HG02870 (cell line): Measurements from ENCODE around the gene KCNJ10.
"Not testable (repeated sequence)": the region's sequence is repeated elsewhere in the genome, so short reads cannot be mapped to it uniquely, and the experiment has no call there.

ENCODE experiments used
- ATAC-seq: cut with Tn5 transposase; IDR thresholded peaks from one replicate; pipeline ENCODE4 v1.9.1; 2021; ENCODE audit warnings: mild to moderate bottlenecking, moderate library complexity; ENCODE audit not compliant: unreplicated experiment

The KCNJ10 gene

DNA sequence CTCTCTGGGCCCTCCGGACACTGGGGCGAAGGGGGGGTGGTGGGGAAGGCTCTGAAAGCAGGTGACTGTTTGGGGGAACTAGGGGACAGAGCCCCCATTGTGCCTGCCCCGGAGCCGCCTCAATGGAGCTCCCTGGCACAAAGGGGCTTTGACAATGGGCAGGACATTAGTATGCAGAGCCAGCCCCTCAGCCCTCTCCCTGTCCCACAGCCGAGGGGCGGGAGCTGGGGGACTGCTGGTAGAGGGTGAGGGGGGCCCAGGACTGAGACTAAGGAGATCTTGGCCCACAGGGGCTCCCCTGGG, 7.8 kb downstream of the KCNJ10 start:
- ATAC-seq, result no peak

DNA sequence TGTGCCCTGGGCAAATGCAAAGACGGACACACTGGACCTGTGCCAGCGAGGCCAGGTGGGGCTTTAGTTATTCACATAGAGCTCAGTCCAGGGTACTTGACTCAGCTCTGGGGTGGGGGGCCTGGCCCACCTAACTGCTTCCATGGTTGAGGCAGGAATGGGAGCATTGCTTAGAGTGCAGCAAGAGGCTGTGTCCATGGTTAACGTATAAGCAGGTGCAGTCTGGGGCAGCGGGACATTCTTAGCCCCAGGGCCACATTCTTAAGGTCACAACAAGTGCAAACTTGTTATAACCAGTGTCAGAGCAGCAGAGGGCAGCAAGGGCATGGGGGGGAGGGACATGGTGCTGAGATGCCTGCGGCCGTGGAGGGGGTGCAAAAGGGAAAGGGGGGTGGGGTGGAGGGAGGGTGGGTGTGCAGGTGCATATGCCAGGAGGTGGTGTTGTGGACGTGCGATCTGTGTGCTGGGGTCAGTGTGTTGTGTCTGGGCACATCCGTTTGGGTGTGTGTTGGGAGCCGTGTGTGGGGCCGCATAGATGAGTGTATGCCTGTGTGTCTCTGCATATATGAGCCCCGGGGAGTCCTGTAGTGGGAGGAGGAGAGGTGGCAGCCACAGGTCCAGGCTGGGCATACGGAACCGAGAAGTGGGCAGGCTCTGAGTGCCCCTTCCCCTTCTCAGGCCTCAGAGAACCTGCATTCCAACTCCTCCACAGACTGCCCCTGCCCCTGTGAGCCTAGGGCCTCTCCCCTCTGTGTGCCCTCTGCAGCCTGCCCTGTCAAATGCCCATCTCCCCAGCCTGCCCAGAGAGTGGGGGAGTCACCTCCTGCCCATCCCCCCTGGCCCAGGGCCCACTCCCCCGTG, 8.4 kb downstream of the KCNJ10 start:
- no peak for ATAC-seq

DNA sequence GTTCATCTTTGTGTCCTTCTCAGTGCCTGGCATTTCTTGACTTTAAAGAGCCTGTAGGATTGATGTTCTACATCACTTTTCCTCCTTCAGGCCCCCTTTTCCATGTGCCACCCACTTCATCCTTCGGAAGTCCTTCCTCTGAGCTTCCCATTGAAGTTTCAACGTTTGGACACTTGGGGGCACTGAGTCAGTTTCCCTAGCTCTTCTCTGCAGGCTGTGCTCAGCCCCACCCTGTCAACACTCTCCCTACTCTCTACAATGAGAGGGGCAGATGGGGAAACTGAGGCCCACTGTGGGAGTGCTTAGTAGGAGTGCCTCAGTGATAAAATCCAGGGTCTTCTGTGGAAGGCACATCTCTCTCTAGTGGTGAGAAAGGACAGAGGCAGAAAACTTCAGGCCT, 11.9 kb downstream of the KCNJ10 start:
- ATAC-seq, result no peak

DNA sequence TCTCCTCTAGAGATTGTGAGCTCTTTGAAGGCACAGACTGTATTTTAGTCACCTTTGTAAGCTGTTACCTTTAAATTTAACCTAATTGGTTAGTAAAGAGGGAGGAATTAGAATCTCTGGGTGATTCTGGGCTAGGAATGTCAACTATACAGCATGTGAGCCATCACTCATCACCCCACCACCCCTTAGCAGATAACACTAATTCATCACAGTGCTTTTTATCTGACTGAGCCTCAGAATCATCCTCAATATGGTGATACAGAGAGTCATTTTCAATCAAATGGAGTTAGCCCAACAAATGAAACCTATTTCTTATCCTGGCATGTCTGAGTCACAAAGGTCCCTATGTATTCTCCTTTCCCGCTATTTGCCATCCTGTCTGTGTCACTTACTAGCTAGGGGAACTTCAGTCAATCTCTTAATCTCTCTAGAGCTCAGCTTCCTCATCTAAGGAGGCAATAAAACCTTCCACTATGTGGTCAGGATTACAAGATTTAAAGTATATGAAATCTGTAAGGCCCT, 13.3 kb downstream of the KCNJ10 start:
- no peak for ATAC-seq

DNA sequence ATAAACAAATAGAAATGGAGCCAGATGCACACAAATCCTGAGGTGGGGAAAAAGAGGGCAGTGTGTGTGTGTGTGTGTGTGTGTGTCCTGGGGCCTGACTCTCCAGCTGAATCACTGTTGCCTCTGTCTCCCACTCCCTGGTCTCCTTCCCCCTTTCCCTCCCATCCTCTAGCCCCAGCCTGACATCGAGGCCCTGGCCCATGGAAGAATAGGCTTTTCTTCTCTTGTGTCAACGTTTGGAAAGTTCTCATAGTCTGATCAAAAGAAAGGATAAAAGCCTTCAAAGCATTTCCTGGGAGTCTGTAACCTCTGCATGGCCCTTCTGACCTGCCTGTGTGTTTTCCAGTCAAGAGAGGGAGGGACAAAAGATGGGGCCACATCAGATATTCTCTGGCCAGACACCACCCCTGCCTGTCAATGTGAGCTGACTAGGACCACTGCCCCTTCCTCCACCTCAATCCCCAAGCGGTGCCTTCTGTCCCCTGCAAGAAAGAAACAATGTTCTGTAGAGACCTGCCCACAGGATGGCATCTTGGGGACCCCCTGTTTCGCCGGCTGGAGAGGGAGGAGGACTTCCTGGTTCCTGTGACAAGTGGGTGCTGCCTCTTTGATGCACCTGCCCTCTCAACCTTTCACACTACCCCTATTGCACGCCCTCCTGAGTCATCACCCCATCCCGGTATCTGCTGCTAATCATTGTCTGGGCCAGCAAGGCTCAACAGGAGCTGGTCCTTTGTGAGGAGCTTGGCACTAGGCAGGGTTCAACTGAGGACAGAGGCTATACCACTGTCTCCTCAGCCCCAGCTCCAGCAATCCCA, 16.2 kb downstream of the KCNJ10 start:
- no peak for ATAC-seq

DNA sequence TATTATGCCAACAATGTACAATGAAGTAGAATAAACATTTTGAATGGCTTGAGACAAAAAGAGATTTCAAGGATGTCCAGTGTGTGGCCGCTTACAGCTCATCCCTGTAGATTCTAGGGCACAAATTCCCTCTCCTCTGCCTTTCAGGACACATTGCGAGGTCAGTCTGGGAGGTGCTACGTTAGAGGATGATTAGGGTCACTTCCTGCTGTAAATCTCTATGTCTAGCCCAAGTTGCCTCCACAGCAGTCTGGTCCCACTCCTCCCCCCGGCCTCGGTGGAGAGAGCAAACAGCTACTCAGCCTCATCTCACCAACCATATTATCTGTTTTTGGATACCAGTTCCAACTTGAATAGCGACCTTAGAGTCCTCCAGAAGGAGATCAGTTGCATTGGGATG, 17.0 kb downstream of the KCNJ10 start:
- no peak for ATAC-seq

DNA sequence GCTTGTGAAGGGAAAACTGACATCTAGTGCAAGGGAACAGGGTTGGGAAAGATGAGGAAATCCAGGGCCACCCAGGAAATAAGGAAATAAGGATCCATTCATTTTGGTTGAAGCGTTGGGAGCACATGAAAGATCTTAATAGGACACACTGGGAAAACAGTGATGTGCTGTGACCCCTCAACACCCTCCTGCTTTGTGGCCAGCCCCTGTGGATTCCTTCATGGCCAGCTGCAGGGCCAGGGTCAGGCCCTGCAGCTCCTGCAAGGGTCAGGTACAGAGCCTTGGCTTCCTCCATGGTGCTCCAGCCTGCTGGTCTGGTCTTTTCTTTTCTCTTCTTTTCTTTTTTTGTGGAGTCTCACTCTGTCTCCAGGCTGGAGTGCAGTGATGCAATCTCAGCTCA, 19.3 kb downstream of the KCNJ10 start:
- no peak for ATAC-seq

DNA sequence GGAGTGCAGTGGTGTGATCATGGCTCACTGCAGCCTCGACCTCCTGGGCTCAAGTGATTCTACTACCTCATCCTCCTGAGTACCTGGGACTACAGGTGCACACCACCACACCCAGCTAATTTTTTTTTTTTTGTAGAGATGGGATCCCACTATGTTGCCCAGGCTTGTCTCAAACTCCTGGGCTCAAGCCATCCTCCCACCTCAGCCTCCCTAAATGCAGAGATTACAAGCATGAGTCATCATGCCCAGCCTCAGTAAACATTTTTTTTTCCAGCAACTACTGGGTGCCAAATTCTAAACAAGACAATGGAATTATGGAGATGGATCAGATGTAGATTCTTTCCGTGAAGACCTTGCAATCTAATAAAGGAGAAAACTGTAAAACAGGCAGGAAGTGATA, 19.8 kb downstream of the KCNJ10 start:
- not testable (repeated sequence) for ATAC-seq

DNA sequence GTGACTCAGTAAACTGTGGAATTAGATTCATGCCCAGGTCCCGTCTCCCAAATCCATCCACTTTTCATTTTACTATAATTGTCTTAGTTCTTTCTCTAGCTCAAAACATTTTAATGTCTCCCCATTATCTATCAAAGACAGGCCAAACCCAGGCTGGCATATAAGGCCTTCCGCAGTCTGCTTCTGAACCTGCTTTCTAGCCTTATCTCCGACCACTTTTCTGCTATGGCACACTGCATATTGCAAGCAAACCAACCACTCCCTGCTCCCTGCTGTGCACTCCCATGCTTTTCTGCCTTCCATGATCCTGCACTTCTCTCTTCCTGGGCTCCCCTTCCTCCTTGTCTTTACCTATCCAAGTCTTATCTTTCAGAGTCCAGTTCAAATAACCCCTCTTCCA, 20.9 kb downstream of the KCNJ10 start:
- no peak for ATAC-seq

DNA sequence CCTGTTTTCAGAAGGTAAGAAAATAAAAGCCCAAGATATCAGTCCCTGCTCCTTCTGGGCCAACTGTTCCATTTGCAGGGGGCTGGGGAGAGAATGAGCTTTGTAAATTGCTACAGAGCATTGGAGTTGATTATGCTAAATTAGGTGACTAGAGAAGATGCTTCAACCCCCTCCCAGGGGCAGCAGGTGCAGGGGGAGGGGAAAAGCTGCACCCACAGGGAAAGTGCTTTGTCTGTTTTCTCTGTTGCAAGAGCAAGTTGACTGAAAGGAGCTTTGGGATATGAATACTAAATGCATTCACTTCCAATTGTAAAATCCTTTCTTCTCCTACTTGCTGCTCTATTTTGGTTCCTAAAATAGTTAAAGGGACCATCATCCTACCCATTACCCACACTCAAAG, 21.6 kb downstream of the KCNJ10 start:
- ATAC-seq, result no peak

DNA sequence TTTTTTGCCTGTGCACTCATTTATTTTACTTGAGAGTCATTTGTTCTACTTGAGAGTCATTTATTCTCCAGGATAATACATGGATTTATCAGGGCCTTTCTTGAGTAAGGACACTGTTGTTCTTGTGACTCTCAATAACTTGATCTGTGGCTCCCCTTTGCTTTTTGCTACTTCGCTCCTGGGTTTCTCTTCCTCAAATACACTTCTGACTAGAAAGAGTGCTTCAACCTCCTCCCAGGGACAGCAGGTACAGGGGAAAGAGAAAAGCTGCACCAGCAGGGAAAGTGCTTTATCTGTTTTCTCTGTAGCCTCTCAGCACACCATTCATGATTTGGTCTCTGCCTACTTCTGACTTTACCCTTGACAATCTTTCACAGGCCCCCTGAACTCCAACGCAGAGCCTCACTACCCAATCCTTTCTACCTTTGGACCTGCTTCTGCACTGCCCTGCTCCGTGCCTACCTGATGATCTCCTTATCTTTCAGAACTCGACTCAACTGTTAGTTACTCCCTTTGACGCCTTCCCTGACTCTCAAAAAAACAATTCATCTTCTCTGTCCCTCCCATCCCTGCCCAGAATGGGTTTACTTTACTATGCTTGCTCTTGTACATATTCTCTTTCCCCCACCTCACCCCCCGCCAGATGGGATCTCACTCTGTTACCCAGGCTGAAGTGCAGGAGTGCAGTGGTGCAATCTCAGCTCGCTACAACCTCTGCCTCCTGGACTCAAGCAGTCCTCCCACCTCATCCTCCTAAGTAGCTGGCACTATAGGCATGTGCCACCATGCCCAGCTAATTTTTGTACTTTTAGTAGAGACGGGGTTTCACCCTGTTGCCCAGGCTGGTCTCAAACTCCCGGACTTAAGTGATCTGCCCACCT, 22.6 kb downstream of the KCNJ10 start:
- ATAC-seq, result no peak

DNA sequence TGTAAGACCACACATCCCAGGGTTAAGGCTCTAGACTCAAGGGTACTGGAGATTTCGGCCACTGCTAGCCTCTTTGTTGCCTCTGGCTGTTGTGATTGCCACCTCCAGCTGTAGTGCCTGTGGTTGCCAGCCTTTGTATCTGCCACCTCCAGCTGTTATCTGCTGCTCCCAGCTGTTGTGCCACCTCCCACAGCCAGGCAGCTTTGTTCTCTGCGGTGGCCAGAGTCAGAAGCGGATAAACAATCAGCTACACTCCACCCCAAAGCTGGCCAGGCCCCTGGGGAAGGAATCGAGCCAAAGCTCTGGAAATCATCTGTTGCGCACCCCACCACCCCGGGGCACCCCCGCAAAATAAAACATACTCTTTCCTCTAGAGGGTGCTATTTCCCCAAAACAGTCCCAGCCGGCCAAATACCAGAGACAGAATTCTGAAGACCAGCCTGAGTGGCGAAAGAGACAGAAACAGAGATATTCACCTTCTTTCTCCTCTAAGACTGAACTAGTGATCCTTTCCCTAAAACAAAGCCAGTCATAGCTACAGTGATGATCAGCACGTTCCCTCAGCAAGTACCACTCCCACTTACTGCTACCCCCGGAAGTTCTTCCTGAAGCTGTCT, 23.4 kb downstream of the KCNJ10 start:
- ATAC-seq, result no peak

DNA sequence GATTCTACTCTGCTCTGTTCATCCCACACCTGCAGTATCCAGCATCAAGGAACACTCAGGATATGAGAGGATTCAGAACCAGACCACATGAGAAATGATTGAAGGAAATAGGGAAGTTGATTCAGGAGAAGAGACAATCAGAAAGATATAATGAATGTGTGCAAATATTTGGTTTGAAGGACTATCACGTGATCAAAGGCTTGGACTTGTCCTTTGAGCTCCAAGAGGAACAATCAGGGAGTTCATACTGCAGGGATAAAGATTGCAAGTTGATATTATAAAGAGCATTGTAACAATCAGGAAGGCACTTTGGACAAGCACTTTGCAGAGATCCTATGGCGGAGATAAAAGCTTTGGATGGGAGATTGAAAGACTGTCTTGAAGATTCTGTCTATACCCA, 24.3 kb downstream of the KCNJ10 start:
- no peak for ATAC-seq

DNA sequence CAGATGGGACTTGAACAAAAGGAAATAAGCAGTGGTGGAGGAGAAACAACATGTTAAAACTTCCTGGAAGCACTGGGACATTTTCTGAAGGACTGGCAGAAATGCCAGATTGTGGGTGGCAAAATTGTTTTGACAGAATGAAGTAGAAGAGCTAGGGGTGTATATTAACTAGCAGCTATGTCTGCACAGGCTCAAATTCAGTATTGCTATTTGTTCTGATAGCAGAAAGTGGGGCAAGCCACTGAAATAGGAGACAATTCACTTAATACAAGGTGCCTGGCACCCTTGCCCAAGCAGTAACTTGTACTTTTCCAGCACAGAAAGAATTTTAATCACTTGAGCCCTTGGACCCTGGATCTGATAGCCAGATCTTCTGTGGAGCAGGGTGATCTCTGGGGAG, 26.4 kb downstream of the KCNJ10 start:
- ATAC-seq, result no peak

DNA sequence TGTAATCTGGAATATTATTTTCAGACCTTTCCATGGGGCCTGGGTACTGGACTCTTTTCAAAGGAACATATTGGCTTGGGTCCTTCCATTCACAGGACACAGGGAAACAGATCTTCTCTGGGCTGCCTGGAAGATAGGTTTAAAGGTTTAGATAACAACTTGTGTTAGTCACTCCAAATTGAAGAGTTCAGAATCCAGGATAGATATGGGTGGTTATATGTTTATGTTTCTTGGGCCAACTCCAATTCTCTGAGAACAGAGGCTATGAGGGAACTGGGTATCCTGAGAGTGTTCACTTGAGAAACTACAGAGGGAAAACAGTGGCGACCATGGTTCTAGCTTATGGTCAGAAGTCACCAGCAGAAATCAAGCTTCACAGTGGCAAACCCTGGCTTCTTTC, 29.5 kb downstream of the KCNJ10 start:
- no peak for ATAC-seq

DNA sequence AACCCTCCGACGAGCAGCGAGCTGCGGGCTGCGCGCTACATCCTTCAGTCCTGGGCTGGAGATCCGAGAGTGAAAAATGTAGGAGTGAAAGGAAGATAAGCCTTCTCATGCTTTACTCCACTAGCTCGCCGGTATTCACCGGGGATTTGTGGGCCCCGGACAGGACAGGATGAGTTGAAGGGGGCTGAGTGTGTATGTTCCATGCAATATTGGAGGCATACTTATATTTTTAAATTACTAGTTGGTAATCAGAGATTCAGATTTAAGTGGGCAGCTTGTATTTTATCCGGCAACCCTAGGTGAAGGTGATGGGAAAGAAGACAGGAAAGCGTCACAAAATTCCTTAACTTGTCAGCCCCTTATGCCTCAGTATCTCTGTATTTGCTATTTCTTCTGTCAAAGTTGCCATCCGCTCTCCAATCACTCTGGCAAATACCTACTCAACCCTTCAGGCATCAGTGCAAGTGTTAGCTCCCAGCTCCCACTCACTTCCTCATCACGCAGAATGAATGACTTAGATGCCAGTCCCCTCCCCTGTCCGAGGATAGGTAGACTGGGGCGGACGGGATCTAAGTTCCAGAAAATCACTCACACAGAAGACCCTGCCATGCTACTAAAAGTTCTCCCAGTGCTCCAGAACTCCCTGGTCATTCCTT, 37.7 kb downstream of the KCNJ10 start:
- peak; percentile 16 for ATAC-seq

DNA sequence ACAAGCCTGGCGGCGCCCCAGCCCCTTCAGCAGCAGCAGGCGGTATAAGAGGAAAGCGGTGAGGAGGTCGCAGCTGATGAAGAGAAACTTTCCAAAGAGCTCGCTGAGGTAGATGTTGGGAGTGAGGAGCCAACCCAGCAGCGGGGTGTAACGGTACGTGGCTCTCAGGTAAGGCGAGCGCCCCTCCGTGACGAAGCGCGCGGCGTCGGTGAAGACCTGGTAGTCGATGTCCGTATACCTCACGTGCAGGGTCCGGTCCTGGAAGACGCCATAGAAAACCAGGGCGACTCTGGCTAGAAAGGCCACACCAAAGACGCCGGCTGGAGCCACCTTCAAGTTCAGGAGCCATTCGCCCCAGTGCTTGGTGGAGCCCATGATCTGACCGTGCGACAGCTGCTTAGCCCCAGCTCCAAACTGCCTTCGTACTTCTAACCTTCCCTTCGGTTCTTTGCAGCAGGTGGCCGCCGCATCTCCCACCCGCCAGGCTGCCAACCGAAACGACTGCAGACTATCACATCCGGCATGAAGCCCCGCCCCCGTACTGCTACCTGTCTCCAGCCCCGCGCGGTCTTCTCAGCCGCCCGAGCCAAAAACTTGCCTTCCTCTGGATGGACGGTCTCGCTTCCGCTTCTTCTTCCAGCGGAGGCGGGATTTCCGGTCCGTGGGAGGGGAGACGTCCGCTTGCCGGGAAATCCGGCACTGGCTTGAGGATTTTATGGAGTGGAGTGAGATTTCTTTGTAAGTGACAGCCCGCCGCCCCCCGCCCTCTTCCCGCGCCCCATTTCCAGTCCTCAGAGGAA, 38.4 kb downstream of the KCNJ10 start, which contains the start of gene PIGM:
Gene PIGM (minus strand): TSS at position 626 of the 800 bp plus-strand sequence. CDS start 251 bp downstream, at position 375.
- ATAC-seq, result peak; percentile 89

DNA sequence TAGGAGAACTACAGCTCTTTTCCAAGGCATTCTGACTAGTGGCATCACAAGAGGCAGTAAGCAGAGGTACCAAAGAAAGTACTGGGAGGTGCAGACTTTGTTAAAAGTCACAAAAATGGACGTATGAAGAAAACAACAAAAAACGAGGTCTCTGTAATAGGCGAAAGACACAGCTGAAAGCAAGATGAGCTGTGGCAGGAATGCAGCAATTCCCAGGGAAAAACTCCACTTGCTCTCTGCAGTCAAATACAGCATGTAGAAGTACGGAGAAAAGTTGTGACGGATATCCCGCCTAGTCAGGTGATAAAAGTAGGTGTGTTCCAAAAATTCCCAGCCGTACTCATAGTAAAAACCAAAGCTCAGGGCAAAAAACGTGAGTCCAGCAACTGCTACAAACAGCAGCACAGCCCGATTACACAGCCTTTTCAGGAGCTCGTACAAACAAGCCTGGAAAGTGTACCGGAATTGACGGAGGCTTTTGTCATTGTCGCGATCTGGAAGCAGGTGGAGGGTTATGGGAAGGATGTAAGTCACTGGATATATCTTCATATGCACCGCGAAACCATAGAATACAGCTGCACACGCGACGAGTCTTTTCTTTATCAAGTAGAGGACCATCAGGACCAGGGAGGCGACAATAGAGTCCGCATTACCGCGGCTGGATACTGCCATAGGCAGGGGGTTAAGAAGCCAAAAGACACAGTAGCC, 39.1 kb downstream of the KCNJ10 start:
- ATAC-seq, result peak; percentile 19

DNA sequence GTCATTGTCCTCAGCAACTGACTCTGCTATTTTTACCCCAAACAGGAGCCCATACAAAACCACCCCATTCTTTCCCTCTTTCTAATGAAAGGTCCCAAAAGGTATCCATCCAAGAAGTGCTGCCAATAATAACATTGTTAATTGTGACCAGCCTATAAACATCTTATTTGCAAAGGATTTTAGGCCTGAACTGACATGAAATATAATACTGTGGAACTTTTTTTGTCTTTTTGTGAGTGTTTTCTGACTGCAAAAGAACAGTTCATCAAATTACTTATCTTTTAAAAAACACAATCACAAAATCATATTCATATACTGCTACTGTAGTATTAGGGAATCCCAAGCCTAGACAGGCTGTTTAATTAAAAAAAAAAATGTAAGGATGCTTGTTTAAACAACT, 41.5 kb downstream of the KCNJ10 start:
- ATAC-seq, result no peak
